Measurements from ENCODE around the gene THSD7B.

GRCh38 chr2:137183206-137183898, 418.0 kb downstream of the THSD7B start:
- TF ChIP-seq CTCF (IDR thresholded peaks at IDR 0.05) (no peak), ZFX (IDR thresholded peaks at IDR 0.05; ENCODE audit: borderline replicate concordance) (no peak)
